Activated CD8-positive, alpha-beta T cell treated with anti-CD3 and anti-CD28 coated beads for 36 hours (primary cell): ENCODE results near the gene ATL3. TPM values are rescaled to one million over a fixed set of nuclear protein-coding genes. Genes with fewer than 3 reads are reported as not detected.
"Not testable (repeated sequence)": the region's sequence is repeated elsewhere in the genome, so short reads cannot be mapped to it uniquely, and the experiment has no call there.

Experiments used
- ATAC-seq: fragments of 200-7000 bp; cut with Tn5 transposase; one replicate; pipeline ENCODE4 v1.10.0; 2021; ENCODE audit warnings: mild to moderate bottlenecking, moderate library complexity
- CTCF ChIA-PET: fragments of 350-600 bp; sonication (Branson Sonifier 250); formaldehyde crosslinking; loops from one replicate; lab custom pipeline; 2021; ENCODE audit warnings: antibody characterized with exemption; lab: Charles Lee
- POLR2A ChIA-PET: fragments of 350-600 bp; sonication (Branson Sonifier 250); formaldehyde crosslinking; loops from one replicate; lab custom pipeline; 2021; ENCODE audit warnings: antibody characterized with exemption; lab: Charles Lee
- DNase-seq: peaks from one replicate; pipeline ENCODE4 v3.0.0-alpha.2; 2020
- H3K27ac Mint-ChIP-seq: one replicate; pipeline ENCODE4 v1.8.0; 2021; ENCODE audit warnings: mild to moderate bottlenecking, mixed read lengths
- H3K27me3 Mint-ChIP-seq: one replicate; pipeline ENCODE4 v1.8.0; 2021; ENCODE audit warnings: mixed read lengths
- H3K36me3 Mint-ChIP-seq: one replicate; pipeline ENCODE4 v1.8.0; 2021; ENCODE audit warnings: low read depth, mixed read lengths
- H3K4me1 Mint-ChIP-seq: one replicate; pipeline ENCODE4 v1.8.0; 2021; ENCODE audit warnings: low read depth, mixed read lengths
- H3K4me3 Mint-ChIP-seq: one replicate; pipeline ENCODE4 v1.8.0; 2021; ENCODE audit warnings: mild to moderate bottlenecking, moderate library complexity, mixed read lengths
- H3K9me3 Mint-ChIP-seq: one replicate; pipeline ENCODE4 v1.8.0; 2021; ENCODE audit warnings: mixed read lengths
- CTCF ChIP-seq: fragments of 200-600 bp; IDR thresholded peaks from one replicate; pipeline ENCODE4 v1.8.0; 2022; ENCODE audit warnings: antibody characterized with exemption, mild to moderate bottlenecking
- intact Hi-C: fragments of 100-400 bp; cut with micrococcal nuclease; formaldehyde crosslinking; loops from one replicate; pipeline ENCODE4 v1.10.0; 2022
- total RNA-seq, 2 experiments: library from RNA; stranded (reverse); gene quantifications; one replicate each; pipeline ENCODE4 v1.2.3, GENCODE V29; 2021

The ATL3 gene
- total RNA-seq, 2 experiments from 2014 or later: 24.1 to 24.4 TPM

GRCh38 chr11:63623513-63624140, 47.5 kb downstream of the ATL3 start:
- no peak for TF ChIP-seq CTCF
- CTCF ChIA-PET: interaction anchor here (1.5 to 2.2 kb wide), 4 partner anchors 15 to 145 kb away, joined by 3 to 10 read pairs (median 6); no protein-coding TSS in a partner anchor

GRCh38 chr11:63622323-63622722, 48.9 kb downstream of the ATL3 start:
- intact Hi-C loops: no loop called here
- H3K36me3 Mint-ChIP-seq: no peaks in the 10 kb centered on the region
- H3K27me3 Mint-ChIP-seq: no peaks in the 10 kb centered on the region
- DNase-seq (no peak), ATAC-seq (no peak)
- H3K4me1 Mint-ChIP-seq: peaks cover 7% of the 10 kb centered on the region
- no peak overlapping the region for H3K27ac Mint-ChIP-seq
- TF ChIP-seq CTCF: no peak
- CTCF ChIA-PET: interaction anchor here (0.8 to 2.2 kb wide), 4 partner anchors 17 to 143 kb away, joined by 3 to 10 read pairs (median 4); no protein-coding TSS in a partner anchor
- no peak overlapping the region for H3K4me3 Mint-ChIP-seq
- POLR2A ChIA-PET: interaction anchor here (0.6 to 1.2 kb wide), 2 partner anchors 45 to 90 kb away, joined by 3 read pairs; no protein-coding TSS in a partner anchor
- no peaks in the 10 kb centered on the region for H3K9me3 Mint-ChIP-seq

More at GRCh38 chr11:63623513-63624140, 47.5 kb downstream of the ATL3 start:
- H3K4me1 Mint-ChIP-seq: peaks cover 12% of the 10 kb centered on the region
- no peaks in the 10 kb centered on the region for H3K27me3 Mint-ChIP-seq
- no peaks in the 10 kb centered on the region for H3K9me3 Mint-ChIP-seq
- POLR2A ChIA-PET: interaction anchor here (1.2 kb wide), 1 partner anchor 91 kb away, joined by 3 read pairs; no protein-coding TSS in a partner anchor
- intact Hi-C loops: no loop called here
- no peak overlapping the region for H3K27ac Mint-ChIP-seq
- peaks cover 4% of the 10 kb centered on the region for H3K36me3 Mint-ChIP-seq
- ATAC-seq (no peak), DNase-seq (no peak)
- H3K4me3 Mint-ChIP-seq: no peak overlapping the region

- POLR2A ChIA-PET: no interaction called here
- Mint-ChIP-seq H3K4me3 (no peak overlapping the region), H3K27me3 (no peaks in the 10 kb centered on the region), H3K9me3 (no peaks in the 10 kb centered on the region), H3K36me3 (no peaks in the 10 kb centered on the region), H3K27ac (no peak overlapping the region), H3K4me1 (peaks cover 7% of the 10 kb centered on the region)
- CTCF ChIA-PET: interaction anchor here (0.9 to 1.5 kb wide), 3 partner anchors 17 to 142 kb away, joined by 3 to 5 read pairs (median 3); no protein-coding TSS in a partner anchor
- no peak for TF ChIP-seq CTCF
- intact Hi-C loops: no loop called here
- DNase-seq: no peak
- ATAC-seq: no peak
Measured at GRCh38 chr11:63621071-63621470, 50.1 kb downstream of the ATL3 start.

- H3K36me3 Mint-ChIP-seq: no peaks in the 10 kb centered on the region
- H3K4me3 Mint-ChIP-seq: no peak overlapping the region
- CTCF ChIA-PET: interaction anchor here (1.0 to 1.5 kb wide), 3 partner anchors 18 to 141 kb away, joined by 3 to 5 read pairs (median 5); no protein-coding TSS in a partner anchor
- no peaks in the 10 kb centered on the region for H3K9me3 Mint-ChIP-seq
- POLR2A ChIA-PET: interaction anchor here (0.6 kb wide), 1 partner anchor 122 kb away, joined by 4 read pairs; no protein-coding TSS in a partner anchor
- DNase-seq: no peak
- no peaks in the 10 kb centered on the region for H3K27me3 Mint-ChIP-seq
- no peak overlapping the region for H3K27ac Mint-ChIP-seq
- no peak for ATAC-seq
- intact Hi-C loops: loop anchor here (10.0 kb wide), 1 partner anchor 55 kb away; the partner anchor contains the start of gene PLAAT2
- peaks cover 7% of the 10 kb centered on the region for H3K4me1 Mint-ChIP-seq
- TF ChIP-seq CTCF: no peak
Measured at GRCh38 chr11:63619967-63620366, 51.2 kb downstream of the ATL3 start.

GRCh38 chr11:63617686-63618085, 53.5 kb downstream of the ATL3 start:
- CTCF ChIA-PET: interaction anchor here (1.0 to 1.6 kb wide), 2 partner anchors 18 to 139 kb away, joined by 4 to 6 read pairs; no protein-coding TSS in a partner anchor
- ATAC-seq, H3K36me3 Mint-ChIP-seq, H3K27me3 Mint-ChIP-seq, H3K27ac Mint-ChIP-seq, H3K9me3 Mint-ChIP-seq, DNase-seq, POLR2A ChIA-PET, H3K4me3 Mint-ChIP-seq: not testable (repeated sequence)
- intact Hi-C loops: loop anchor here (10.0 kb wide), 1 partner anchor 53 kb away; the partner anchor contains the start of gene PLAAT2
- peaks cover 11% of the 10 kb centered on the region for H3K4me1 Mint-ChIP-seq
